ENCODE measurements around the gene PDCD1.
"Not testable (repeated sequence)": the region's sequence is repeated elsewhere in the genome, so short reads cannot be mapped to it uniquely, and the experiment has no call there.

Gene PDCD1

GRCh38 chr2:241811201-241811951 lies 47.3 kb downstream of the PDCD1 start:
- no peak for DNase-seq

GRCh38 chr2:241810307-241811200 lies 48.1 kb downstream of the PDCD1 start:
- no peak for DNase-seq

GRCh38 chr2:241809383-241810306 lies 49.0 kb downstream of the PDCD1 start:
- no peak for DNase-seq

GRCh38 chr2:241808721-241809382 lies 49.8 kb downstream of the PDCD1 start, which contains the start of gene NEU4:
NEU4 (plus strand) TSS chr2:241809193; CDS start chr2:241814485, 5,292 bp downstream.
- no peak for DNase-seq

DNA sequence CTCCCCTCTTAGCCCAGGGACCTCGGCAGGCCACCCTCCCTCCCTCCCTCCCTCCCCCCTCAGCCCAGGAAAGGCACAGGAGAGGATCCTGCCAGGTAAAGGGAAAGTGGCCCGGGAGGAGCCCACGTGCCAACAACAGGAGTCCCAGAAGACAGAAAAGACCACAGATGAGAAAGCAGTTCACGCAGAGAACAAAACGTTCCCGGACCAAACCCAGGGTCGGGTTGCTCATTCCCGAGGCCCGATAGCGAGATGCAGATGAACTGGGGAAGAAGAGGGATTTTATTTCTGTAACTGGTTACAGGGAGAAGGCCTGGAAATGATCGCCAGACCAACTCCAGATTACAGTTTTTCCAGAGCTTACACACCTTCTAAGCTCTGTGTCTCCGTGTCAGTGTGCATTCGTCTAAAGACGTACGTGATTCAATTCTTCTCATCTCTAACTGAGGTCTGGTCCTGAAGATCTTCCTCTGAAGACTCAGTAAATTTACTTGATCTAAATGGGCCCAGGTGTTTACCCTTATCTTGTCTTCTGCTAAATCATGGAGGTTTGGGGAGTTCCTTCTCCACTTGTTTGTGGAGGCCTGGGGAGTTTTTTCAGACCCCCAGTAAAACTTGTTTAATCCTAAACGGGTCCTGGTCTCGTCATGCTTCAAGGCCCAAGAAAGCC lies 50.5 kb downstream of the PDCD1 start:
- no peak for DNase-seq

DNA sequence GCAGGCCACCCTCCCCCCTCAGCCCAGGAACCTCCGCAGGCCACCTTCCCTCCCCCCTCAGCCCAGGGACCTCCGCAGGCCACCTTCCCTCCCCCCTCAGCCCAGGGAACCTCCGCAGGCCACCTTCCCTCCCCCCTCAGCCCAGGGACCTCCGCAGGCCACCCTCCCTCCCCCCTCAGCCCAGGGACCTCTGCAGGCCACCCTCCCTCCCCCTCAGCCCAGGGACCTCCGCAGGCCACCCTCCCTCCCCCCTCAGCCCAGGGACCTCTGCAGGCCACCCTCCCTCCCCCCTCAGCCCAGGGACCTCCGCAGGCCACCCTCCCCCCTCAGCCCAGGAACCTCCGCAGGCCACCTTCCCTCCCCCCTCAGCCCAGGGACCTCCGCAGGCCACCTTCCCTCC lies 52.5 kb downstream of the PDCD1 start:
- DNase-seq: not testable (repeated sequence)

- DNase-seq: no peak
Observed at GRCh38 chr2:241804326-241805229, 54.1 kb downstream of the PDCD1 start.

DNA sequence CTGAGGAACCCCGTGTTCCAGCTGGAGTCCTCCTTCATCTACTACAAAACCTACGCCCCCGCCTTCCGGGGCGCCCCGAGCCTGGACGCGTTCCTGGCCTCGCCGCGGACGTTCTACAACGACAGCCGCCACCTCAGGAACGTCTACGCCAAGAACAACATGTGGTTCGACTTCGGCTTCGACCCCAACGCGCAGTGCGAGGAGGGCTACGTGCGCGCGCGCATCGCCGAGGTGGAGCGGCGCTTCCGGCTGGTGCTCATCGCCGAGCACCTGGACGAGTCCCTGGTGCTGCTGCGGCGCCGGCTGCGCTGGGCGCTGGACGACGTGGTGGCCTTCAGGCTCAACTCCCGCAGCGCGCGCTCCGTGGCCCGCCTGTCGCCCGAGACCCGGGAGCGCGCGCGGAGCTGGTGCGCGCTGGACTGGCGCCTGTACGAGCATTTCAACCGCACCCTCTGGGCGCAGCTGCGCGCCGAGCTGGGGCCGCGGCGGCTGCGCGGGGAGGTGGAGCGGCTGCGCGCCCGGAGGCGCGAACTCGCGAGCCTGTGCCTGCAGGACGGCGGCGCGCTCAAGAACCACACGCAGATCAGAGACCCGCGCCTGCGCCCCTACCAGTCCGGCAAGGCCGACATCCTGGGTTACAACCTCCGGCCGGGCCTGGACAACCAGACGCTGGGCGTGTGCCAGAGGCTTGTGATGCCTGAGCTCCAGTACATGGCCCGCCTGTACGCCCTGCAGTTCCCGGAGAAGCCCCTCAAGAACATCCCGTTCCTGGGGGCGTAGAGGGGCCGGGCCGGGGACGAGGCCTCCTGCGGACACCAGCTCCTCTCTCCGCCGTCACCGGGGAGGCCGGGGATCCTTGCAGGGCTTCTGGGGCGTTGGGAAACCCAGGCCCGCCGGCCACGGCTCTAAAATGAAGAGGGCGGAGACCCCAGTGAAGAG lies 55.0 kb downstream of the PDCD1 start:
- DNase-seq: no peak

DNA sequence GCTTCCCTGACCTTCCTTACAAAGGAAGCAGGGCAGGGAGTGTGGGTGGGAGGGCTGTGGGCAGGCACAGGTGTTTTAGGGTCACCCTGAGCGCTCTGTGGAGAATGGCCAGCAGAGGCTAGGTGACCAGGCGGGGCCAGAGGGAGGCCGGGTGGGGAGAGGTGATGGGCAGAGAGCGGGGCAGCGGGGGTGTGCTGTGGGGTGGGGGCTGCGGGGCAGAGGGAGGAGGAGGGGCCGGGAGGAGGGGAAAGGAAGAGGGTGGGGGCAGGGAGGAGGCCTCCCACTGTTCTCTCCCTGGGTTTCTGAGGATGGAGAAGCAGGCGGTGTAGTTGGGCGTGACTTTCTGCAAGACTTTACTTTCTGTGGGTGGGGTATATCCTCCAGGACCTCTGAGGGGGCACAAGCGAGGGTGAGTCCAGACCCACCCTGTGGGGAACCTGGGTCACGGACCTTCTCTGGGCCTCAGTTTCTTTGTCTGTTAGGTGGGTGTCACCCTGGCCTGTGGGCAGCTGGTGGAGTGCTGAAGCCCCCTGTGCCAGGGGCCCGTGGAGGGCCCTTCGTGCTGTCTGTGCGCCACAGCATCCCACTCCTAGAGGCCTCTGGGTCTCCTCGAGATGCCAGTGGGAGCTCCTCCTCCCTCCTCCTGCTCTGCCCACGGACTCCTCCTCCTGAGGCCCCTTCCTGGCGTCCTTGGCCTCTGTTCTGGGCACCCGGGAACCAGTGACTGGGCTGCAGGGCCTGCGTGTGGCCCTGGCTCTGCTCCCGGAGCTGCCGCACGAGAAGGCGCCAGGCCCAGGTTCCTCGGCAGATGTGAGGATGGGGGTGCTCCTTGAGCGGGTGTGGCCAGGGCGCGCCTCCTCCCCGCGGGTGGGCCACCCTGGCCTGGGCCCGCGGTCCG lies 56.0 kb downstream of the PDCD1 start:
- DNase-seq: no peak

DNA sequence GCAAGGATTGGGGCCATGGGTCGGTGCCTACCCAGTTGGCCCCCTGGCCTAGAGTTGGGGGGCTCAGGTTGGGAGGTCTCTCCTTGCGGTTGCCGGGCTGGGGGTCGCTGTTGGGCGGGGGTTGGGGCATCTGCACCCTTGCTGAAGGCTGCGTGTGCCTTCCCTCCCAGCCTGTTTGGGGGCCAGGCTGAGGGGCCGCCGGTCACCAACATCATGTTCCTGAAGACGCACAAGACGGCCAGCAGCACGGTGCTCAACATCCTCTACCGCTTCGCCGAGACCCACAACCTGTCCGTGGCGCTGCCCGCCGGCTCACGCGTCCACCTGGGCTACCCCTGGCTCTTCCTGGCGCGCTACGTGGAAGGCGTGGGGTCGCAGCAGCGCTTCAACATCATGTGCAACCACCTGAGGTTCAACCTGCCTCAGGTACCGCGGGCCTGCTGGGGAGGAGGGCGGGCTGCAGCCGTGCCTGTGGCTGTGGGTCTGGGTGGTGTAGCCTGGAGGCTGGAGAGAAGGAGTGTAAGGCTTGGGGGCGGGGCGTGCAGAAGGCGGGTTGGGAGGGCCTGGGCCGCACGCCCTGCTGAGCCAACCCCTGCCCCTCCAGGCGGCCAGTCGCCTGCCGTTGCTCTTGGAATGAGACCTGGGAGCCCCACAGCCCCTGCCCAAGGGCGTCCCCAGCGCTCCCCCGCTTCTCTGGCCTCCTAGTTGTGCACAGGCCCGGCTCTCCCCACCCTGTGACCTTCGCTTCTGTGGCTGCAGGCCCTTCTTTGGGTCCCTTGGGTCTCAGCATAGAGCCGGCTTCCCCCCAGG lies 56.9 kb downstream of the PDCD1 start:
- DNase-seq: no peak

- DNase-seq: not testable (repeated sequence)
Observed at GRCh38 chr2:241800198-241800903, 58.3 kb downstream of the PDCD1 start.
